ENCODE data around the gene CNGB1.

Gene CNGB1

DNA sequence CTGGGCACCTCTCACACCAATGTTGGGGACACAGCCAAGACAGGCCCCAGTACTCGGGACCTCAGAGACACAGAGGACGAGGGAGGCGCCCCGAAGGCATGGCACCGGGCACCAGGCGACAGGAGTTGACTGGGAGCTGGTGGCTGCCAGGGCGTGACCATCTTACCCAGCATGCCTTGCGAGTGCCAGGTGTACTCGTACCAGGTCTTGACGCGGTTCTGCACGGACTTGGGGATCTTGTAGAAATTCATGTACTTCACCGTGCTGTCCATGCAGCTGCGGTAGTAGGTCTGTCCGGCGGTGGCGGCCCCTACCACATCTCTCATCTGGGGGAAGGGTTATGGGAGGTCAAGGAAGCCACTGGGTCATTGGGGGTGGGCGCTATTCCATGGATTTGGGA, 67.3 kb downstream of the CNGB1 start:
- peaks cover 15% of the 10 kb centered on the region for H3K4me1 ChIP-seq (ENCODE audit: insufficient read depth, poor library complexity, severe bottlenecking)
- ATAC-seq (ENCODE audit: low read depth): no peak
- H3K27ac ChIP-seq (ENCODE audit: poor library complexity, severe bottlenecking): no peak overlapping the region
- H3K27me3 ChIP-seq (ENCODE audit: insufficient read depth, poor library complexity, severe bottlenecking): no peaks in the 10 kb centered on the region
- H3K9me3 ChIP-seq (ENCODE audit: severe bottlenecking): no peaks in the 10 kb centered on the region
- no peaks in the 10 kb centered on the region for H3K36me3 ChIP-seq (ENCODE audit: low read depth)
- DNase-seq (ENCODE audit: low spot score): no peak
- H3K4me3 ChIP-seq (ENCODE audit: severe bottlenecking): no peak overlapping the region
- TF ChIP-seq, protein P1, sequence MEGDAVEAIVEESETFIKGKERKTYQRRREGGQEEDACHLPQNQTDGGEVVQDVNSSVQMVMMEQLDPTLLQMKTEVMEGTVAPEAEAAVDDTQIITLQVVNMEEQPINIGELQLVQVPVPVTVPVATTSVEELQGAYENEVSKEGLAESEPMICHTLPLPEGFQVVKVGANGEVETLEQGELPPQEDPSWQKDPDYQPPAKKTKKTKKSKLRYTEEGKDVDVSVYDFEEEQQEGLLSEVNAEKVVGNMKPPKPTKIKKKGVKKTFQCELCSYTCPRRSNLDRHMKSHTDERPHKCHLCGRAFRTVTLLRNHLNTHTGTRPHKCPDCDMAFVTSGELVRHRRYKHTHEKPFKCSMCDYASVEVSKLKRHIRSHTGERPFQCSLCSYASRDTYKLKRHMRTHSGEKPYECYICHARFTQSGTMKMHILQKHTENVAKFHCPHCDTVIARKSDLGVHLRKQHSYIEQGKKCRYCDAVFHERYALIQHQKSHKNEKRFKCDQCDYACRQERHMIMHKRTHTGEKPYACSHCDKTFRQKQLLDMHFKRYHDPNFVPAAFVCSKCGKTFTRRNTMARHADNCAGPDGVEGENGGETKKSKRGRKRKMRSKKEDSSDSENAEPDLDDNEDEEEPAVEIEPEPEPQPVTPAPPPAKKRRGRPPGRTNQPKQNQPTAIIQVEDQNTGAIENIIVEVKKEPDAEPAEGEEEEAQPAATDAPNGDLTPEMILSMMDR (IDR thresholded peaks at IDR 0.05; ENCODE audit: poor library complexity, severe bottlenecking): no peak

DNA sequence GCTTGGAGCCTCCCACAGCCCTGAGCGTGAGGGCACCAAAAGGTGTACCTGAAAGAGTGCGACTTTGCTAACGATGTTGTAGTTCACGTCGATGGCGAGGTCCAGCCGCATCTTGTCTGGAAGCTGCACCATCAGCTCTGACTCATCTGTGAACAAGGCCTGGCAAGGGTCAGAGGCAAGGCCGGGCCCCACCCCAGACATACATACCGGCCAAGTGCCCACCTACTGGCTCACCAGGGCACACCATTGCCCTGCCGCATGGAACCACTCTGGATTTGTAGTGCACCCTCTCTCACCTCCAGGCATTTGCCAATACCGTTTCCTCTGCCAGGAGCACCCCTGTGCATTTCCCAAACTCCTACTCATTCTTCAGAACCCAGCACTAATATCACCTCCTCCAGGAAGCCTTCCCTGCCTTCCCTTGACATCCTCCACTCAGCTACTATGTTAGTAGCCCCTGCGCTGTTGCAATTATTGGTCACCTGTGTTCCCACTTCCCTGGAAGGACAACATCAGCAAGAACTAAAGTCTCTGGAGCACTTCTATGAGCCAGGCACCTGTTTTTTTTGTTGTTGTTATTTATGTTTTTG, 69.4 kb downstream of the CNGB1 start:
- Histone ChIP-seq H3K27ac (ENCODE audit: poor library complexity, severe bottlenecking) (no peak overlapping the region), H3K4me3 (ENCODE audit: severe bottlenecking) (no peak overlapping the region), H3K27me3 (ENCODE audit: insufficient read depth, poor library complexity, severe bottlenecking) (no peaks in the 10 kb centered on the region), H3K9me3 (ENCODE audit: severe bottlenecking) (no peaks in the 10 kb centered on the region), H3K36me3 (ENCODE audit: low read depth) (no peaks in the 10 kb centered on the region), H3K4me1 (ENCODE audit: insufficient read depth, poor library complexity, severe bottlenecking) (peaks cover 11% of the 10 kb centered on the region)
- TF ChIP-seq, protein P1 (IDR thresholded peaks at IDR 0.05; ENCODE audit: poor library complexity, severe bottlenecking): no peak
- DNase-seq (ENCODE audit: low spot score) (no peak), ATAC-seq (ENCODE audit: low read depth) (no peak)

DNA sequence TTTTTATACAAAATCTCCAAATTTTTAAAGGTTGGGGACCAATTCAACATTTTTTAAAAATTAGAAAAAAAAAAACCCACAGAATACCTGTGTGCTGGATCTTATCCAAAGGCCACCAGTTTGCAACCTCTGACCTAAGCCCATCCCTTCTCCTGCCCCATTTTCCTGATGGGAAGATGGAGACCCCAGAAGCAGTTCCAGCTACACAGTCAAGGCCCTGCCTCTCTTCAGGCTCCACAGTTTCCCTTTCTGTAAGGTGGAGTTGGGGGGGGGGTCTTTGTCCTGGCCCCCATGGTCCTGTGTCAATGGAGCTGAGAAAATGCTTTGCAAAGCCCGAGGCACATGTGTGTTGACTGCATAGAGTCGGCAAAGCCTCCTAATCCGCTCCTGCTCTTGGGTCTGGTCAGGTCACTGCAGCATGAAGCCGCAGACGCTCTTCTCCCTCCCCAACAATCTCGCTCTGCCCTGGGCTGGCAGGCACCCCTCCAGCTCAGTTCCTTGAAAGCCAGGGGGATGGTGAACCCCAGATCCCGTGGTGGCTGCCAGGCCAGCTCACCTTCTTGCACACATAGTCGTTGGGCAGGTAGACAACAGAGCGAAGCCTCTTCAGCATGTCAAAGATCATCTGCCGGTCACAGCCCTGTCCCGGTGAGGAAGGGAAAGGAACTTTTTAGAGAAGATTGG, 70.0 kb downstream of the CNGB1 start:
- Histone ChIP-seq H3K27ac (ENCODE audit: poor library complexity, severe bottlenecking) (no peak overlapping the region), H3K4me3 (ENCODE audit: severe bottlenecking) (no peak overlapping the region), H3K27me3 (ENCODE audit: insufficient read depth, poor library complexity, severe bottlenecking) (no peaks in the 10 kb centered on the region), H3K36me3 (ENCODE audit: low read depth) (no peaks in the 10 kb centered on the region), H3K9me3 (ENCODE audit: severe bottlenecking) (no peaks in the 10 kb centered on the region), H3K4me1 (ENCODE audit: insufficient read depth, poor library complexity, severe bottlenecking) (peaks cover 11% of the 10 kb centered on the region)
- DNase-seq (ENCODE audit: low spot score) (no peak), ATAC-seq (ENCODE audit: low read depth) (no peak)
- TF ChIP-seq, protein P1 (IDR thresholded peaks at IDR 0.05; ENCODE audit: poor library complexity, severe bottlenecking): no peak

DNA sequence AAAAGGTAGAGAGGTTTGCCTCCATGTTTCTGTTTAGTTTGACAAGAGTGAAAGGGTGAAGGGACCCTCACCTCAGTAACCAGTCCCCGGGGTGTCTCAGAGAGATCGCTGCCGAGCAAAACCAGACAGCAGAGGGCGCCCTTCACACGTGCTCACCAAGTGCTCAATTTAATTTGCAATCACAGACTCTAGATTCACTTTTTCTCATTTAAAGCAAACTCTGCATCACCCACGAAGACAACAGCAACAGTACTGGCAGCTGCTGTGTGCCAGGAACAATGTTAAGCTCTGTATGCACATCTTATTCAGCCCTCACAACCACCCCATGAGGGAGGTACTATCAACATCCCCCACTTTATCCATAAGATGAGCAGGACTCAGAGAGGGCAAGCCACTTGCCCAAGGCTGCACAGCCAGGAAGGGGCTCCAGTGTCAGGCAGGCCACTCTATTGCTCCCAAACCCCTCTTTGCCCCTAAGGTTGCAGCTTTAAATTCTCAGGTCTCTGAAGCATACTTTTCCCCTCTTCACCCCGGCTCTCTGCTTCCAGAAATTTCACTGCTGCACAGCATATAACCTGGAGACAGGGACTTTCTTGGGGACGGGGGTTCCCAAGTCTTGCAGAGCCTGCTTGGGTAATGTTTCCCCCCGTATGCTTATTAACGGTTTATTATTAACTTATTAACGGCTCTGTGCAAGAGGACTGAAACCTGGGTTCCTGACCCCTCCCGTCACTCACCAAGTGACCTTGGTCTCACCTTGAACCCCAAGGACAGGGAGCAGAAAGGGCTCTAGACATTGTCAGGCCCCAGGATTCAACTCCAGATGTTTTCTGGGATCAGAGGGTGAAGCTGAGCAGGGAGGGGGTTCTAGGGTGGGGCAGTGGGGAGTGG, 70.9 kb downstream of the CNGB1 start:
- no peak overlapping the region for H3K4me3 ChIP-seq (ENCODE audit: severe bottlenecking)
- TF ChIP-seq, protein P1 (IDR thresholded peaks at IDR 0.05; ENCODE audit: poor library complexity, severe bottlenecking): peak; percentile 96
- ATAC-seq (ENCODE audit: low read depth): peak; percentile 68; the same call in 2 of the 3 replicates
- H3K27me3 ChIP-seq (ENCODE audit: insufficient read depth, poor library complexity, severe bottlenecking): no peaks in the 10 kb centered on the region
- no peak overlapping the region for H3K27ac ChIP-seq (ENCODE audit: poor library complexity, severe bottlenecking)
- H3K36me3 ChIP-seq (ENCODE audit: low read depth): no peaks in the 10 kb centered on the region
- no peaks in the 10 kb centered on the region for H3K9me3 ChIP-seq (ENCODE audit: severe bottlenecking)
- peaks cover 13% of the 10 kb centered on the region for H3K4me1 ChIP-seq (ENCODE audit: insufficient read depth, poor library complexity, severe bottlenecking)
- no peak for DNase-seq (ENCODE audit: low spot score)
